ENCODE results near the gene TEX22.

The TEX22 gene

GRCh38 chr14:105418269-105419194, 20.2 kb downstream of the TEX22 start:
- Histone ChIP-seq H2BK120ac (ENCODE audit: low read depth, low read length) (no peak overlapping the region), H3K9ac (ENCODE audit: low read length) (peak overlapping the region; percentile 91), H2BK15ac (replicated peaks; ENCODE audit: low read depth) (no peak overlapping the region), H3K4me1 (ENCODE audit: control insufficient read depth, low read depth, low read length) (peaks cover 4% of the 10 kb centered on the region), H3K79me1 (ENCODE audit: low read length) (peaks cover 10% of the 10 kb centered on the region), H4K5ac (ENCODE audit: low read length) (no peak overlapping the region), H3K27me3 (ENCODE audit: insufficient read depth, low read length, poor library complexity) (peaks cover under 1% of the 10 kb centered on the region), H3K4ac (ENCODE audit: low read depth, low read length) (no peak overlapping the region), H3K4me2 (ENCODE audit: low read length) (peak overlapping the region; percentile 83), H3K36me3 (ENCODE audit: control insufficient read depth, insufficient read depth, low read length) (no peaks in the 10 kb centered on the region), H3K4me3 (ENCODE audit: low read length) (no peak overlapping the region), H2BK5ac (ENCODE audit: low read length) (no peak overlapping the region), H3K27ac (ENCODE audit: low read depth, low read length) (no peak overlapping the region), H4K8ac (ENCODE audit: low read depth, low read length) (no peak overlapping the region), H3K23ac (ENCODE audit: low read length) (no peak overlapping the region), H3K79me2 (ENCODE audit: control insufficient read depth, insufficient read depth, low read length) (peaks cover 33% of the 10 kb centered on the region), H3K18ac (ENCODE audit: low read length) (no peak overlapping the region), H2AK5ac (ENCODE audit: low read length) (no peak overlapping the region), H3K56ac (ENCODE audit: low read length) (peak overlapping the region; percentile 96)
- no CpG with 5 or more reads among the region's 19 CpGs for WGBS (ENCODE audit: extremely low coverage, insufficient coverage, low lambda C conversion rate)
- DNase-seq = no peak

- peaks cover 4% of the 10 kb centered on the region for H3K4me1 ChIP-seq (ENCODE audit: control insufficient read depth, low read depth, low read length)
- H3K79me2 ChIP-seq (ENCODE audit: control insufficient read depth, insufficient read depth, low read length) = peaks cover 39% of the 10 kb centered on the region
- no peak within 1 kb of the TSS for H4K5ac ChIP-seq (ENCODE audit: low read length)
- peak within 1 kb of the TSS; percentile 98 for H3K9ac ChIP-seq (ENCODE audit: low read length)
- WGBS (ENCODE audit: extremely low coverage, insufficient coverage, low lambda C conversion rate) = no CpG with 5 or more reads among the region's 96 CpGs
- H3K4me3 ChIP-seq (ENCODE audit: low read length) = peak within 1 kb of the TSS; percentile 88
- DNase-seq = peak; percentile 38
- H3K79me1 ChIP-seq (ENCODE audit: low read length) = peaks cover 10% of the 10 kb centered on the region
- peak within 1 kb of the TSS; percentile 94 for H3K23ac ChIP-seq (ENCODE audit: low read length)
- H3K4me2 ChIP-seq (ENCODE audit: low read length) = peak within 1 kb of the TSS; percentile 98
- H3K36me3 ChIP-seq (ENCODE audit: control insufficient read depth, insufficient read depth, low read length) = no peaks in the 10 kb centered on the region
- H3K56ac ChIP-seq (ENCODE audit: low read length) = peak within 1 kb of the TSS; percentile 96
- no peak within 1 kb of the TSS for H4K8ac ChIP-seq (ENCODE audit: low read depth, low read length)
- no peaks in the 10 kb centered on the region for H3K27me3 ChIP-seq (ENCODE audit: insufficient read depth, low read length, poor library complexity)
- H3K4ac ChIP-seq (ENCODE audit: low read depth, low read length) = peak within 1 kb of the TSS; percentile 96
- no peak within 1 kb of the TSS for H2BK15ac ChIP-seq (replicated peaks; ENCODE audit: low read depth)
- peak within 1 kb of the TSS; percentile 97 for H3K18ac ChIP-seq (ENCODE audit: low read length)
- H2BK5ac ChIP-seq (ENCODE audit: low read length) = peak within 1 kb of the TSS; percentile 50
- peak within 1 kb of the TSS; percentile 86 for H2BK120ac ChIP-seq (ENCODE audit: low read depth, low read length)
- H2AK5ac ChIP-seq (ENCODE audit: low read length) = peak within 1 kb of the TSS; percentile 82
- H3K27ac ChIP-seq (ENCODE audit: low read depth, low read length) = peak within 1 kb of the TSS; percentile 38
Observed at GRCh38 chr14:105419195-105420091, 21.1 kb downstream of the TEX22 start, which contains the start of gene MTA1. TSS of gene MTA1 (plus strand) at chr14:105419827. CDS start at chr14:105420036, 209 bp downstream.

- peak overlapping the region; percentile 98 for H3K9ac ChIP-seq (ENCODE audit: low read length)
- H2AK5ac ChIP-seq (ENCODE audit: low read length) = peak overlapping the region; percentile 65
- H3K79me1 ChIP-seq (ENCODE audit: low read length) = peaks cover 14% of the 10 kb centered on the region
- peak overlapping the region; percentile 97 for H3K18ac ChIP-seq (ENCODE audit: low read length)
- H3K4me2 ChIP-seq (ENCODE audit: low read length) = peak overlapping the region; percentile 98
- peak overlapping the region; percentile 94 for H3K56ac ChIP-seq (ENCODE audit: low read length)
- no peaks in the 10 kb centered on the region for H3K36me3 ChIP-seq (ENCODE audit: control insufficient read depth, insufficient read depth, low read length)
- H4K8ac ChIP-seq (ENCODE audit: low read depth, low read length) = no peak overlapping the region
- no peak for DNase-seq
- H3K23ac ChIP-seq (ENCODE audit: low read length) = peak overlapping the region; percentile 94
- no peak overlapping the region for H4K5ac ChIP-seq (ENCODE audit: low read length)
- peak overlapping the region; percentile 88 for H3K4me3 ChIP-seq (ENCODE audit: low read length)
- no peak overlapping the region for H2BK15ac ChIP-seq (replicated peaks; ENCODE audit: low read depth)
- peak overlapping the region; percentile 96 for H3K4ac ChIP-seq (ENCODE audit: low read depth, low read length)
- H3K27ac ChIP-seq (ENCODE audit: low read depth, low read length) = peak overlapping the region; percentile 38
- peaks cover 47% of the 10 kb centered on the region for H3K79me2 ChIP-seq (ENCODE audit: control insufficient read depth, insufficient read depth, low read length)
- peaks cover 4% of the 10 kb centered on the region for H3K4me1 ChIP-seq (ENCODE audit: control insufficient read depth, low read depth, low read length)
- no CpG with 5 or more reads among the region's 67 CpGs for WGBS (ENCODE audit: extremely low coverage, insufficient coverage, low lambda C conversion rate)
- no peaks in the 10 kb centered on the region for H3K27me3 ChIP-seq (ENCODE audit: insufficient read depth, low read length, poor library complexity)
- no peak overlapping the region for H2BK5ac ChIP-seq (ENCODE audit: low read length)
- peak overlapping the region; percentile 86 for H2BK120ac ChIP-seq (ENCODE audit: low read depth, low read length)
Observed at GRCh38 chr14:105420101-105420973, 22.0 kb downstream of the TEX22 start.

- H3K79me2 ChIP-seq (ENCODE audit: control insufficient read depth, insufficient read depth, low read length) = peaks cover 54% of the 10 kb centered on the region
- peak overlapping the region; percentile 98 for H3K4me2 ChIP-seq (ENCODE audit: low read length)
- H2BK120ac ChIP-seq (ENCODE audit: low read depth, low read length) = no peak overlapping the region
- no peak overlapping the region for H2BK15ac ChIP-seq (replicated peaks; ENCODE audit: low read depth)
- peaks cover 4% of the 10 kb centered on the region for H3K4me1 ChIP-seq (ENCODE audit: control insufficient read depth, low read depth, low read length)
- H3K4ac ChIP-seq (ENCODE audit: low read depth, low read length) = no peak overlapping the region
- H3K36me3 ChIP-seq (ENCODE audit: control insufficient read depth, insufficient read depth, low read length) = no peaks in the 10 kb centered on the region
- no peak overlapping the region for H4K8ac ChIP-seq (ENCODE audit: low read depth, low read length)
- no peak for DNase-seq
- H3K56ac ChIP-seq (ENCODE audit: low read length) = peak overlapping the region; percentile 94
- H3K18ac ChIP-seq (ENCODE audit: low read length) = no peak overlapping the region
- H2AK5ac ChIP-seq (ENCODE audit: low read length) = no peak overlapping the region
- no CpG with 5 or more reads among the region's 23 CpGs for WGBS (ENCODE audit: extremely low coverage, insufficient coverage, low lambda C conversion rate)
- no peak overlapping the region for H2BK5ac ChIP-seq (ENCODE audit: low read length)
- no peak overlapping the region for H3K27ac ChIP-seq (ENCODE audit: low read depth, low read length)
- H3K4me3 ChIP-seq (ENCODE audit: low read length) = peak overlapping the region; percentile 88
- H3K23ac ChIP-seq (ENCODE audit: low read length) = peak overlapping the region; percentile 94
- no peaks in the 10 kb centered on the region for H3K27me3 ChIP-seq (ENCODE audit: insufficient read depth, low read length, poor library complexity)
- H3K9ac ChIP-seq (ENCODE audit: low read length) = peak overlapping the region; percentile 98
- H4K5ac ChIP-seq (ENCODE audit: low read length) = no peak overlapping the region
- peaks cover 14% of the 10 kb centered on the region for H3K79me1 ChIP-seq (ENCODE audit: low read length)
Observed at GRCh38 chr14:105420974-105421674, 22.8 kb downstream of the TEX22 start.
